ENCODE data around the gene WNK1.

- TF ChIP-seq CTCF (IDR thresholded peaks at IDR 0.05) (no peak), POLR2A (IDR thresholded peaks at IDR 0.05) (no peak)
Observed at GRCh38 chr12:772056-772697, 19.8 kb downstream of the WNK1 start.

Measured in adrenal gland (tissue), 5 donors.